ENCODE data around the gene COX10. TPM values are rescaled to one million over a fixed set of nuclear protein-coding genes. Genes with fewer than 3 reads are reported as not detected.
"Not testable (repeated sequence)": the region's sequence is repeated elsewhere in the genome, so short reads cannot be mapped to it uniquely, and the experiment has no call there.

The COX10 gene
- total RNA-seq, 1 experiment from 2014 or later: 34.5 TPM

DNA sequence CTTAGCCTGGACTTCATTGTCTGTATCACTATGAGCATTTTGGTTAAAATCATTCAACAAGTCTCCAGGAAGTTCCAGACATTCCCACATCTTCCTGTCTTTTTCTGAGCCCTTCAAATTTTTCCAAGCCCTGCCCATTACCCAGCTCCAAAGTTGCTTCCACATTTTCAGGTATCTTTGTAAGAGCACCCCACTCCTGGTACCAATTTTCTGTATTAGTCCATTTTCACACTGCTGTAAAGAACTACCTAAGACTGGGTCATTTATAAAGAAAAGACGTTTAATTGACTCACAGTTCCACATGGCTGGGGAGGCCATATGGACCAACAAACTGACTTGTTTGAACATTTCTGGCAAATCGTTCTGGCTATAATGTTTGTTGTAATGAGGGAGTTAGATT lies 100.0 kb downstream of the COX10 start:
- Histone ChIP-seq H3K9me3 (ENCODE audit: low read length) (peaks cover 4% of the 10 kb centered on the region; the same call in 1 of the 2 replicates), H3K4me3 (ENCODE audit: low read length) (no peak overlapping the region)

DNA sequence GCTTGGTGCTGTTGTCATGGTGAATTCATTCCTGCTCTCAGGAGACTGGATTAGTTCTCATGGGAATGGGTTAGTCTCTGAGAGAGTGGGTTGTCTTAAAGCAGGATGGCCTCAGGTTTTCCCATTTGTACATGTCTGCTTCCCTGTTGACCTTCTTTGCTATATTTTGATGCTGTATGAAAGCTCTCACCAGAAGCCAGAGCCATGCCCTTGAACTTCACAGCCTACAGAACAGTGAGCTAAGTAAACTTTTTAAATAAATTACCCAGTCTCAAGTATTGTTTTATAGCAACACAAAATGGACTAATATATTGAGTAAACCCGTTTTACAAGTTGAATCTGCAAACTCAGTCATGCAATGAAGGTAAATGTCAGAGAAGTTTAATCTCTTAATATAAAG lies 100.6 kb downstream of the COX10 start:
- H3K4me1 ChIP-seq (ENCODE audit: low read length): no peaks in the 10 kb centered on the region
- no peak overlapping the region for H3K4me2 ChIP-seq (ENCODE audit: low read depth, low read length, poor library complexity, severe bottlenecking)
- no peaks in the 10 kb centered on the region for H4K20me1 ChIP-seq (ENCODE audit: insufficient read depth, low read depth, low read length)
- H3K27me3 ChIP-seq (ENCODE audit: low read length): no peaks in the 10 kb centered on the region
- no peak overlapping the region for H3K4me3 ChIP-seq (ENCODE audit: low read length)
- no peak for DNase-seq
- H3K9me2 ChIP-seq (replicated peaks; ENCODE audit: insufficient read depth, low read length): no peaks in the 10 kb centered on the region
- peaks cover 4% of the 10 kb centered on the region; the same call in 1 of the 2 replicates for H3K9me3 ChIP-seq (ENCODE audit: low read length)
- peaks cover 4% of the 10 kb centered on the region; the same call in 1 of the 2 replicates for H3K36me3 ChIP-seq (ENCODE audit: insufficient read depth, low read length)
- H3K9ac ChIP-seq (ENCODE audit: low read length): no peak overlapping the region
- H2AFZ ChIP-seq (ENCODE audit: low read length): no peak overlapping the region
- H3K27ac ChIP-seq (ENCODE audit: low read length): no peak overlapping the region
- peaks cover 36% of the 10 kb centered on the region for H3K79me2 ChIP-seq (ENCODE audit: low read length)

More for the DNA sequence above, 100.0 kb downstream of the COX10 start:
- Histone ChIP-seq H3K9me2 (replicated peaks; ENCODE audit: insufficient read depth, low read length) (no peaks in the 10 kb centered on the region), H3K79me2 (ENCODE audit: low read length) (peaks cover 36% of the 10 kb centered on the region), H4K20me1 (ENCODE audit: insufficient read depth, low read depth, low read length) (no peaks in the 10 kb centered on the region), H3K4me2 (ENCODE audit: low read depth, low read length, poor library complexity, severe bottlenecking) (no peak overlapping the region), H3K4me1 (ENCODE audit: low read length) (no peaks in the 10 kb centered on the region), H3K9ac (ENCODE audit: low read length) (no peak overlapping the region), H3K36me3 (ENCODE audit: insufficient read depth, low read length) (peaks cover 4% of the 10 kb centered on the region; the same call in 1 of the 2 replicates), H3K27me3 (ENCODE audit: low read length) (no peaks in the 10 kb centered on the region), H3K27ac (ENCODE audit: low read length) (no peak overlapping the region), H2AFZ (ENCODE audit: low read length) (no peak overlapping the region)
- no peak for DNase-seq

DNA sequence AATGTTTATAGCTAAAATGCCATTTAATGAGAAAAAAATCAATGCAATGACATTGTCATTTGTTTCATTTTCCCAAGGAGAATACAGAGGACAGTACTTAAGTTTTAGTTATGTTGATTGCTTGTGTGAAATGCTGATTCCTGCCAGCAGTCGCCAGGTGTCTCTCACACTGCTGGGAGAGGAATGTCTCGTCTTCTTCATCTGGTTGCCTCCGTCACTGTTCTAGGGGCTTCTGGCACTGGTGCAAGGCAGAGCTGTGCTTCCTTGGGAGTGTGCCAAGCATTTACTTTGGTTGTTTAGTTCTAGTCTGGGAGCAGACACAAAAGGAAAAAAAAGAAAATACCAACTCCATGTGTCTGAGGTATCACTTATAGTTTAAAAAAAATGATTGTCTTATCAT lies 107.7 kb downstream of the COX10 start:
- H3K4me2 ChIP-seq (ENCODE audit: low read depth, low read length, poor library complexity, severe bottlenecking); H3K36me3 ChIP-seq (ENCODE audit: insufficient read depth, low read length); H3K27ac ChIP-seq (ENCODE audit: low read length); H3K4me3 ChIP-seq (ENCODE audit: low read length); H3K79me2 ChIP-seq (ENCODE audit: low read length); H3K9ac ChIP-seq (ENCODE audit: low read length); H3K9me2 ChIP-seq (replicated peaks; ENCODE audit: insufficient read depth, low read length); H2AFZ ChIP-seq (ENCODE audit: low read length); H3K9me3 ChIP-seq (ENCODE audit: low read length); H3K4me1 ChIP-seq (ENCODE audit: low read length); DNase-seq; H4K20me1 ChIP-seq (ENCODE audit: insufficient read depth, low read depth, low read length); H3K27me3 ChIP-seq (ENCODE audit: low read length): not testable (repeated sequence)

DNA sequence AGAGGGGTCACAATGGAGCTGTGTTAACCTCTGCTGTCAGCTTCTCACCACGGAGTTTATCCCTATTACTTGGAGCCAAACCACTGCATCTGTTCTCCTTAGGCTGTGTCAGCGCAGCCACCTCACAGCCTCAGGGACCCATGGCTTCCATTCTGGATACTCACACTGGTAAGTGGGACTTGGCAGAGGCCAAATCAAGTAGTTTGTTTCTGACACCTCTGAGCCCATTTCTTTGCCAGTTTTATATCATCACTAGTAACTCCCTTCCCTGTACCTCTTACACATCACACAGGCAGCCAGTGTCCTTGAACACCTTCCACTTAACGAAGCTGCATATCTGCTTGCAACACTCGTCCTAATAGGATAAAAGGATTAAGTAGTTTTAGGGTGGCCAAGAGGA lies 108.5 kb downstream of the COX10 start:
- not testable (repeated sequence) for H3K4me3 ChIP-seq (ENCODE audit: low read length); H4K20me1 ChIP-seq (ENCODE audit: insufficient read depth, low read depth, low read length); H3K27ac ChIP-seq (ENCODE audit: low read length); H2AFZ ChIP-seq (ENCODE audit: low read length); H3K79me2 ChIP-seq (ENCODE audit: low read length); DNase-seq; H3K9me3 ChIP-seq (ENCODE audit: low read length); H3K9ac ChIP-seq (ENCODE audit: low read length); H3K36me3 ChIP-seq (ENCODE audit: insufficient read depth, low read length); H3K9me2 ChIP-seq (replicated peaks; ENCODE audit: insufficient read depth, low read length); H3K27me3 ChIP-seq (ENCODE audit: low read length); H3K4me1 ChIP-seq (ENCODE audit: low read length); H3K4me2 ChIP-seq (ENCODE audit: low read depth, low read length, poor library complexity, severe bottlenecking)

DNA sequence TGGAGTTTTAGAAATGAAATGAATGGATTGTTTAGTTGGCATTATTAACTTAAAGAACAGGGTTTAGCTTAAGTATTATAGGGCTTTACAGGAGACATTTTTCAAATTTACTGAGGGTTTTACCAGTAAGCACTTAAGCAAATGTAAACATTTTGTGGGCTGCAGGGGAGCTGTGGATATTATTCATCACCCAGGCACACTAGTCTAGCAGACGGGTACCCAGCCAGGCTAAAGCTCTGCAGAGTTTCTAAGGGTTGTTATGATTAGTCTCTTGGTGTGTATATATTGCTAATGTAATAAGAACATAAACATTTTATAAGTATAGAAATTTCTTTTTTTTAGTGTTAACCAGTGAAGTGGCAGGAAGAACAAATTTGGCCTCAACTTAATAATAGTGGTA lies 110.6 kb downstream of the COX10 start:
- H2AFZ ChIP-seq (ENCODE audit: low read length); H3K9me3 ChIP-seq (ENCODE audit: low read length); H3K79me2 ChIP-seq (ENCODE audit: low read length); H3K4me3 ChIP-seq (ENCODE audit: low read length); H3K9me2 ChIP-seq (replicated peaks; ENCODE audit: insufficient read depth, low read length); H3K9ac ChIP-seq (ENCODE audit: low read length); H3K4me2 ChIP-seq (ENCODE audit: low read depth, low read length, poor library complexity, severe bottlenecking); H3K4me1 ChIP-seq (ENCODE audit: low read length); H4K20me1 ChIP-seq (ENCODE audit: insufficient read depth, low read depth, low read length); DNase-seq; H3K36me3 ChIP-seq (ENCODE audit: insufficient read depth, low read length); H3K27me3 ChIP-seq (ENCODE audit: low read length); H3K27ac ChIP-seq (ENCODE audit: low read length): not testable (repeated sequence)

DNA sequence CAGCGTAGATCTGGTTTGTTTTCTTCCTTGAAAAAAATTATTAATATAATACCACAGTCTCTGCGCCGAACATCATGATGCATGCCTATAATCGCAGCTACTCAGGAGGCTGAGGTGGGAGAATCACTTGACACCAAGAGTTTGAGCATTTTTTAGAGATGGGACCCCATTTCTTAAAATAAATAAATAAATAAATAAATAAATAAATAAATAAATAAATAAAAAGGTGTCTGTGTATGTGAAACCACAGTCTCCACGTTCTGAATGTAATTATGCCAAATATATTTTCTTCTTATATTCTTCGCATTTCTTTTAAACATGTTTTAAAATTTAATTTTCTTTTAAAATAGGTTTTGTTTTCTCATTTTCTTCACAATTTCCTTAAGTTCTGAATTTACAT lies 112.8 kb downstream of the COX10 start:
- not testable (repeated sequence) for H3K27ac ChIP-seq (ENCODE audit: low read length); H3K9me3 ChIP-seq (ENCODE audit: low read length); H3K9me2 ChIP-seq (replicated peaks; ENCODE audit: insufficient read depth, low read length); H3K9ac ChIP-seq (ENCODE audit: low read length); H4K20me1 ChIP-seq (ENCODE audit: insufficient read depth, low read depth, low read length); H2AFZ ChIP-seq (ENCODE audit: low read length); H3K4me3 ChIP-seq (ENCODE audit: low read length); H3K27me3 ChIP-seq (ENCODE audit: low read length); H3K36me3 ChIP-seq (ENCODE audit: insufficient read depth, low read length); H3K4me2 ChIP-seq (ENCODE audit: low read depth, low read length, poor library complexity, severe bottlenecking); H3K79me2 ChIP-seq (ENCODE audit: low read length); H3K4me1 ChIP-seq (ENCODE audit: low read length); DNase-seq

DNA sequence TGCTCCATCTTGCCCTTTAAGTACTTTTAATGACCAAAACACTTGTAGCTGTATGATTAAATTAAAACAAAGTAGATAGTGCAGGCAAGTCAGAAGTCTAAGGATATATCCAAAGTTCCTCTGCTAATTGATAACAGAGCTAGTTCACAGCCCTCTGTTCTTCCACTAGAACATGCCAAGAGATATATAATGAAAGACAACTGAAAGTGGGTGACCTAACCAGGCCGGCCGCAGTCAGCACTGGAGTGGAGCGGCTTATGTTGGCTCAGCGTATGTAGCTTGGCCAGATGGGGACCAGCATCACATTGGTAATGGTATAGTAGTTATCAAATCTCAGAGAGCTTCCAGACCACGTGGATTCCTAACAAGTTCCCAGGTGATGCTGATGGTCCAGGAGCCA lies 115.2 kb downstream of the COX10 start:
- H3K27me3 ChIP-seq (ENCODE audit: low read length); H4K20me1 ChIP-seq (ENCODE audit: insufficient read depth, low read depth, low read length); H3K79me2 ChIP-seq (ENCODE audit: low read length); H3K9me3 ChIP-seq (ENCODE audit: low read length); H3K36me3 ChIP-seq (ENCODE audit: insufficient read depth, low read length); H2AFZ ChIP-seq (ENCODE audit: low read length); DNase-seq; H3K27ac ChIP-seq (ENCODE audit: low read length); H3K4me2 ChIP-seq (ENCODE audit: low read depth, low read length, poor library complexity, severe bottlenecking); H3K9ac ChIP-seq (ENCODE audit: low read length); H3K4me1 ChIP-seq (ENCODE audit: low read length); H3K9me2 ChIP-seq (replicated peaks; ENCODE audit: insufficient read depth, low read length); H3K4me3 ChIP-seq (ENCODE audit: low read length): not testable (repeated sequence)

DNA sequence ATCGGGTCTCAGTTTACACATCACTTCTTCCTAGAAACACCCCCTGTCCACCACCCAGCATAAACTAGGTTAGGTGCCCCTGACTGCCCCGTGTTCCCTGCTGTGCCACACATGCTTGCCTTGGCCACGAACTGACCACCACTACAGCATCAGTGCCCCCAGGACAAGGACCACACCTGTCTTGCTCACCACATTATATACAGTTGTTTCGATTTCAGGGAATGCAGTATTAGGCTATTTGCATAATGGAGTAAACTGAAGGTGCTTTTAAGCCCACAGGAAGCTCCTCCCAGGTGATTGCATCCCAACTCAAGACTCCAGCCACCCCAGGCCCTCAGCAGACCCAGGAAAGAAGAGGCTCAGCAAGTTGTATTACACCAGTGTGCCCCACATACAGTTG lies 117.1 kb downstream of the COX10 start:
- H3K4me1 ChIP-seq (ENCODE audit: low read length): peaks cover 12% of the 10 kb centered on the region
- not testable (repeated sequence) for H3K4me3 ChIP-seq (ENCODE audit: low read length); DNase-seq; H3K27me3 ChIP-seq (ENCODE audit: low read length); H2AFZ ChIP-seq (ENCODE audit: low read length); H3K27ac ChIP-seq (ENCODE audit: low read length); H3K9me3 ChIP-seq (ENCODE audit: low read length); H4K20me1 ChIP-seq (ENCODE audit: insufficient read depth, low read depth, low read length); H3K4me2 ChIP-seq (ENCODE audit: low read depth, low read length, poor library complexity, severe bottlenecking); H3K9me2 ChIP-seq (replicated peaks; ENCODE audit: insufficient read depth, low read length); H3K36me3 ChIP-seq (ENCODE audit: insufficient read depth, low read length); H3K79me2 ChIP-seq (ENCODE audit: low read length); H3K9ac ChIP-seq (ENCODE audit: low read length)

DNA sequence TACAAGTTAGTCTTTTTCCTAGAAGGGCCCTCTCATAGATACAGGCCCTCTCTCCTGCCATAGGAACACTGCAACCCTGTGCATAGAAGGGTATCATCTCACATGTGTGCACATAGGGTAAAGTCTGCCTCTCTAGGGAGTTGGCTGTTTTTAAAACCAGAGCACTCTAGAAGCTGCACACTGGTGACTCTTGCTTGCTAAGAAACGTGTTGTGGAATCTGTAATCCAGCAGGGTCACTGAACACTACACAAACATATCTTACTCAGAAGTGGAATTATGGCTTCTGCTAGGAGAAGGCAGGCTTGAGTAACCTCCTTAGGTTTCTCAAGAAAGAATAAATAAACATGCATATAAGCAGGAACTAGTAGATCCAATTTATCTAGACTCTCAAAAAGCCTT lies 121.5 kb downstream of the COX10 start:
- not testable (repeated sequence) for H3K79me2 ChIP-seq (ENCODE audit: low read length); H3K27me3 ChIP-seq (ENCODE audit: low read length); H3K27ac ChIP-seq (ENCODE audit: low read length); H3K9ac ChIP-seq (ENCODE audit: low read length); H2AFZ ChIP-seq (ENCODE audit: low read length); H4K20me1 ChIP-seq (ENCODE audit: insufficient read depth, low read depth, low read length); H3K9me2 ChIP-seq (replicated peaks; ENCODE audit: insufficient read depth, low read length); H3K4me2 ChIP-seq (ENCODE audit: low read depth, low read length, poor library complexity, severe bottlenecking); DNase-seq; H3K4me3 ChIP-seq (ENCODE audit: low read length); H3K36me3 ChIP-seq (ENCODE audit: insufficient read depth, low read length); H3K9me3 ChIP-seq (ENCODE audit: low read length)
- H3K4me1 ChIP-seq (ENCODE audit: low read length): peaks cover 12% of the 10 kb centered on the region
